Renal cortical epithelial cell (primary cell): Measurements from ENCODE around the gene DTX1. TPM values are rescaled to one million over a fixed set of nuclear protein-coding genes. Genes with fewer than 3 reads are reported as not detected.

Source experiments
- DNase-seq: peaks from one replicate; pipeline ENCODE4 v3.0.0-alpha.2; 2011; ENCODE audit warnings: low read depth
- total RNA-seq: library from RNA; depleted of rRNA; stranded (reverse); fragments of >200 nt; gene quantifications from 2 replicates; pipeline ENCODE4 v1.2.3, GENCODE V29; 2014

The DTX1 gene
- total RNA-seq, 1 donor from 2014 or later: 0.35 TPM

DNA sequence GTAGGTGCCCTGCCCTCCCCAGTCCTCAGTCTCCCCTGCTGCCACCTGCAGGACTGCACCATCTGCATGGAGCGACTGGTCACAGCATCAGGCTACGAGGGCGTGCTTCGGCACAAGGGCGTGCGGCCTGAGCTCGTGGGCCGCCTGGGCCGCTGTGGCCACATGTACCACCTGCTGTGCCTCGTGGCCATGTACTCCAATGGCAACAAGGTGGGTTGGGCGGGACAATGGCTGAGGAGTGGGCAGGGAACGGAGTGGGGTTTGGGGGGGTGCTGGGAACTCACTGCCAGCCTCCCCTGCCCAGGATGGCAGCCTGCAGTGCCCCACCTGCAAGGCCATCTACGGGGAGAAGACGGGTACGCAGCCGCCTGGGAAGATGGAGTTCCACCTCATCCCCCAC, 38.2 kb downstream of the DTX1 start:
- DNase-seq: no peak

DNA sequence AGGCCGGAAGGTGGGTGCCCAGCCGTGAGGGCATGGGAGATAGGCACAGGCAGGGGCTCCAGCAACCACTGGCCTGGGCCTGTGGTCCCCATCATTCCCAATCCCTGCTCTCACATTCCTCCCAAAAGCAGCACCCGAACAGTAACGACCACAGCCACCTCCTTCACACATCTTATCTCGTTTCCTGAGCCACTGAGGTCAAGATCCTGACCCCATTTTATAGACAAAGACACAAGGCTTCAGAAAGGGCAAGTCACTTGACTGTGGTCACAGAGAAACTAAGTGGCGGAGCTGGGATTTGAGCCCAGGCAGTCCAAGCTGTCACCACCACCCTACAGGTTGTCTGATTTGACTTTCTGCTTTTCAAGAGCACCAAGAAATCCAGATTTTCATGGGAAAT, 38.9 kb downstream of the DTX1 start:
- no peak for DNase-seq

DNA sequence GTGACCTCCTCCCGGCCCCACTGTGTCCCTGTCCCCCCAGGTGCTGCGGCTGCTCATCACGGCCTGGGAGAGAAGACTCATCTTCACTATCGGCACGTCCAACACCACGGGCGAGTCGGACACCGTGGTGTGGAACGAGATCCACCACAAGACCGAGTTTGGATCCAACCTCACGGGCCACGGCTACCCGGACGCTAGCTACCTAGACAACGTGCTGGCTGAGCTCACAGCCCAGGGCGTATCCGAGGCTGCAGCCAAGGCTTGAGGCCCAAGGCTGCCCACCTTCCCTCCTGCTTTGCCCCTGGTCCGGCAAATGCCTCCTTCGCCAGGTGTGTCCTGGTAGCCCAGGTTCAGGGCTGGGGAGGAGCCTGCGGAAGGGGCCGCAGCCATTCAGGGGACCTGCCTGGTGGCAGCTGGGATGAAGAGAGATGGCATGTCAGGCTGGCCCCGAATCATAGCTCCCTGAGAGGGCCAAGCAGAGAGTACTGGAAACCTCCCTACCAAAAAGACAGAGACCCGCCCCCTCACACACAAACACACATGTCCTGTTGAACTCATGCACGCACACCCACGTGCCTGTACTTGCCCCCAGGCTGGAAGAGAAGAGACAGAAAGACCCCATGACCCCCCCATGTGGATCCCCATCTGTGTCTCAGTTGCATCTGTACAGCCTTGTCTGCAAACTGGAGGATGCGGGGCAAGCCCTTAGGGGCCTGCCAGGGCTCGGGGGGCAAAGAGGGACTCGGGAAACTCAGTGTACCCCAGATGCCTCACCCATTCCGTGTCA, 40.3 kb downstream of the DTX1 start:
- DNase-seq: no peak

GRCh38 chr12:113097716-113098440, 41.3 kb downstream of the DTX1 start:
- DNase-seq: peak; percentile 18

DNA sequence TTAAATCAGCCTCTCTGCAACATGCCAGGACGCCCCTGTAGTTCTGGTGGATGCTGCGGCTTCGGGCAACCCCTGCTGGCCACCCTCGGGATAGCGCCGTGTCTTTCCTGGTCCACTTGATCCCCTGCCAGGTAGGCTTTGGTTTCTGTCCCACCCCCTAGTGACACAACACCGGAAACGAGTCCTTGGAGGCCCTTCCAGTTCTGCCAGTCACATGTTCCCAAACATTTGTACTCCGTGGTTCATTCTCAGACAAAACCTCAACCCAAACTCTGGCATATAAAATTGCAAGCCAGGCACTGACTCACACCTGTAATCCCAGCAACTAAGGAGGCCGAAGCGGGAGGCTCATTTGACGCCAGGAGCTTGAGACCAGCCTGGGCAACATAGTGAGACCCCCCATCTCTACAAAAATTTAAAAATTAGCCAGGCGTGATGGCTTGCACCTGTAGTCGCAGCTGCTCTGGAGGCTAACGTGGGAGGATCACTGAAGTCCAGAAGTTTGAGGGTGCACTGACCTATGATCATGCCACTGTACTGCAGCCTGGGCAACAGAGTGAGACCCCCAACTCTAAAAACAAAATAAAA, 42.0 kb downstream of the DTX1 start:
- DNase-seq: peak; percentile 97

GRCh38 chr12:113099364-113099763, 42.8 kb downstream of the DTX1 start:
- no peak for DNase-seq

DNA sequence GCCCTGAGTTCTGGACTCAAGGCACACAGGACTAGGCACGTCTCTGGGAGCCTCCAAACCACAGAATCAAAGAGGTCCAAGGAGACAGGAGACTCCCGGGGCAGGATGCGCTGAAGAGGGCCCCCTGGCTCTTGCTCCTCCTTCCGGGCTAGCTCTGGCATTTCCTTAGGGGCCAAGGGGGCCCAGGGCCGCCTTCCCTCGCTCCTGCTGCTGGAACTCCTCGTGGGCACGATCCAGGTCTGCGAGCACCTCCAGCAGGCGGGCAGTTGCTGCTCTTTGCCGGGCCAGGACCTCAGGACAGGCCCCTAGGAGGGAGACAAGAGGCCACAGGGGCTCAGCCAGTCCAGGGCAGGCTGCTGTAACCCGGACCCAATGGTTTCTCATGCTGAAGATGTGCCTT, 43.2 kb downstream of the DTX1 start:
- no peak for DNase-seq

GRCh38 chr12:113101751-113102150, 45.2 kb downstream of the DTX1 start:
- no peak for DNase-seq

DNA sequence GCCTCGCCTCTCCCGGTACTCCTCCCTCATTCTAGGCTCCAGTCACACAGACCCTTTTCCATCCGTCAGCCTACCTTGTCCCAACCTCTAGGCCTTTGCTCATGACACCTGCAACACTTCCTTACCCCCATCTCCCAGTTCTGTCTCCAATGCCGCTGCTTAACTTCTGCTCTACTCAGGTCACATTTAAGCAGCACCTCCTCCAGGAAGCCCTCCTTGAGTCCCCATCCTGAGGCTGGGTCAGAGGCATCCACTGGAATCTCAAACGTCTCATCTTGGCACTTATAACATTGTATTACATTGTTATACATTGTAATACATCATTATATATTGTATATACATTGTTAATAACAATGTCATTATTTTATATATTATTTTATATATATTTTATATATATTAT, 46.3 kb downstream of the DTX1 start:
- DNase-seq: no peak

DNA sequence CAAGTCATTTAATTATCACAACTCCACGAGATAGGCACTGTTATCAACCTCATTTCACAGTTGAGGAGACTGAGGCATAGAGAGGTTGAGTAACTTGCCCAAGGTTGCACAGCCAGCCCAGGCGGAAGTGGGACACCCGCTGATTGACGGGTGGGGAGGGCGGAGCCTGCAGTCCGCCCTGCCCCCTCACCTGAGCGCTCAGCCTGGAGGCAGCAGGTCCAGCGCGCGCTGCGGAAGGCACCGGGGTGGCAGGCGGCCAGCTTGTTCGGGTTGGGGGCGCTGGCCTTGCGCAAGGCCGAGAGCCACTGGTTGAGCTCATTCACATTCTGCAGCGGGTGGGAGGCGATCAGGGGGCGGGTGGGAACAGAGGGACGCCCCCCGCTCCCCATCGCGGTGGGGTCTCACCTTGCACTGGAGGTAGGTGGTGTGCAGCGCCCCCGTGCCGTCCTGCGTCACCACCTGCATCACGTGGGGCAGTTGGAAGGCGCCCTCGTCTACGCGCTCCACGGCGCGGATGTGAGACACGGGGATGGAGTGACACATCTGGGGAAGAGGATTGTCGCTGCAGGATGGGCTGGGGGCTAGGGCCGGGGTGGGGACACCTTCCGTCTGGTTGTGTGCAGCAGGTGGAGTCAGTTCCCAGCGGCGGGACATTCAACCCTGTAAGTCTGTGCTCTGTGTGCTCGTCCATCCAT, 47.4 kb downstream of the DTX1 start:
- no peak for DNase-seq

GRCh38 chr12:113104953-113105510, 48.5 kb downstream of the DTX1 start:
- DNase-seq: no peak

- no peak for DNase-seq
Observed at GRCh38 chr12:113105606-113106271, 49.2 kb downstream of the DTX1 start.

DNA sequence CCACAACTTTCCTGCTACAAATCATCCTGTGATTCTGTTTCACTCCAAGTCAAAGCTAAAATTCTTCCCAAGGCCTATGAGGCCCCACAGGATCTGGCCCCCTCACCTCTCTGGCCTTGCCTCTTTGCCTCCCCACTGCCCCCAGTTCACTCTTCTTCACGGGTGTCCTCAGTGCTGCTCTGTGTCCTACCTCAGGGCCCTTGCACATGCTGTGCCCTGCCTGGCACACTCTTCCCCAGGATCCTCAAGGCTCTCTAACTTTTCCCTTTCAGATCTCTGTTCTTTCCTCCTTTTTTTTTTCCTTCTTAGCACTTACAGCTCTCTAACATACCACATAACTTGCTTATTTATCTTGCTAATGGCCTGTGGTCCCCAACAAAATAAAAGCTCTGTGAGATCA, 49.8 kb downstream of the DTX1 start:
- DNase-seq: no peak

- DNase-seq: no peak
Observed at GRCh38 chr12:113108308-113108707, 51.8 kb downstream of the DTX1 start.

- DNase-seq: no peak
Observed at GRCh38 chr12:113109360-113109759, 52.8 kb downstream of the DTX1 start.

- DNase-seq: no peak
Observed at GRCh38 chr12:113109872-113110599, 53.5 kb downstream of the DTX1 start.

- DNase-seq: no peak
Observed at GRCh38 chr12:113111247-113111646, 54.7 kb downstream of the DTX1 start.

DNA sequence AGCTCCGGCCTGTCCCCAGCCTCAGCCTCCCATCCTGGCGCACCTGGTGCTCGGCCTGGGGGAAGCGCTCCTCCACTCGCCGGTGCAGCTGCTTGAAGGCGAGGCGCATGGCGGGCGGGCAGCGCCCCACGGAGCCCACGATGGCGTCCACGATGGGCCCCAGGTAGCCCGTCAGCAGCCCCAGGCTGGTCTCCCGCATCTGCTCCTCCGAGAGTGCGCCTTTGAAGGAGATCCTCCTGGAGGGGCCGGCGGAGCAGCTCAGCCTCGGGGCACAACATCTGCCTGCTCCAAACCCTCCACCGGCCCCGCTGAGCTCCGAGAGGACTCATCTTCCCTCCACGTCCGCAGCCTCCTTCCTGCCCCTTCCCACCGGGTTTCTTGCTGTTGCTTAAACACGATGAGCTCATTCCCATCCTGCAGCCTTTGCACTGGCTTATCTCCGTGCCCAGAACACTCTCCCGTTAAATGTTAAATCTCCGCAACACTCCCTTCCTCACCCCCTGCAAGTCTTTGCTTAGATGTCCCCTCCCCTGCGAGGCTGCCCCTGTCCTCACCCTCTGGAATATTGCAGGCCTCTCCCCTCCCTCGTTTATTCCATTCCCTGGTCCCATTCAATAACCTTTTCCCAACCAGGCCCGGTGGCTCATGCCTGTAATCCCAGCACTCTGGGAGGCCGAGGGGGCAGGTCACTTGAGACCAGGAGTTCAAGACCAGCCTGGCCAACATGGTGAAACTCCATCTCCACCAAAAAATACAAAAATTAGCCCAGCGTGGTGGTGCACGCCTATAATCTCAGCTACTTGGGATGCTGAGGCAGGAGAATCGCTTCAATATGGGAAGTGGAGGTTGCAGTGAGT, 55.7 kb downstream of the DTX1 start:
- no peak for DNase-seq

DNA sequence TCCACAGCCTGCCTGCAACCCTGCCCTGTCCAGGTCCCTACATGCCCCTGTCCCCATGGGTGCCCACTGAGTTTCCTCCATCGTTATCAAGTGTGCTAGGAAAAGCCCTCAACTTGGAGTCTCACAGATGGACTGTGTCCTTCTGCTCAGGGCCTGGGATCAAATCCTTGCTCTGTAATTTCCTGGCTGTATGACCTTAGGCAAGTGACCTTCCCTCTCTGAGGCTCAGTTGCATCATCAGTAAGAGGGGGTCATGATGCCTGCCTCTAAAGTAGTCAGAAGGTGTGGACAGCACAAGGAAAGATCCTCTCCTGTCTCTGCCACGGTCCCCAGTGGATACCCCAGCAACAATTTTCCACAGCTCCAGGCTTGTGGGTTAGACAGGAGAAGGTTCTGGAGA, 56.9 kb downstream of the DTX1 start:
- no peak for DNase-seq
